ENCODE data around the gene ATP5PO.

Gene ATP5PO

GRCh38 chr21:33954395-33954794 is 38.8 kb upstream of the ATP5PO start:
- no peak for DNase-seq (ENCODE audit: low read depth in 2 of 2)
- no peak overlapping the region for H3K4me3 ChIP-seq (replicated peaks in 1 of 2; ENCODE audit: low read depth in 2 of 2, low read length in 2 of 2)
- TF ChIP-seq CTCF (IDR thresholded peaks at IDR 0.05; ENCODE audit: low read depth, low read length) = no peak

GRCh38 chr21:33951276-33952178 is 35.9 kb upstream of the ATP5PO start:
- no peak for TF ChIP-seq CTCF (IDR thresholded peaks at IDR 0.05; ENCODE audit: low read depth, low read length)
- peak; percentile 53 to 64 for DNase-seq (ENCODE audit: low read depth in 2 of 2)
- H3K4me3 ChIP-seq (replicated peaks in 1 of 2; ENCODE audit: low read depth in 2 of 2, low read length in 2 of 2) = no peak overlapping the region

GRCh38 chr21:33950431-33951079 is 35.0 kb upstream of the ATP5PO start:
- TF ChIP-seq CTCF (IDR thresholded peaks at IDR 0.05; ENCODE audit: low read depth, low read length) = no peak
- H3K4me3 ChIP-seq (replicated peaks in 1 of 2; ENCODE audit: low read depth in 2 of 2, low read length in 2 of 2) = no peak overlapping the region
- no peak for DNase-seq (ENCODE audit: low read depth in 2 of 2)

- no peak overlapping the region for H3K4me3 ChIP-seq (replicated peaks in 1 of 2; ENCODE audit: low read depth in 2 of 2, low read length in 2 of 2)
- no peak for DNase-seq (ENCODE audit: low read depth in 2 of 2)
- TF ChIP-seq CTCF (IDR thresholded peaks at IDR 0.05; ENCODE audit: low read depth, low read length) = no peak
Measured at GRCh38 chr21:33949516-33950430, 34.2 kb upstream of the ATP5PO start.

GRCh38 chr21:33948951-33949444 is 33.4 kb upstream of the ATP5PO start:
- no peak for DNase-seq (ENCODE audit: low read depth in 2 of 2)
- H3K4me3 ChIP-seq (replicated peaks in 1 of 2; ENCODE audit: low read depth in 2 of 2, low read length in 2 of 2) = no peak overlapping the region
- TF ChIP-seq CTCF (IDR thresholded peaks at IDR 0.05; ENCODE audit: low read depth, low read length) = no peak
